HEK293 (cell line): ENCODE results near the gene GNAS.

ENCODE experiments used
- CTCF ChIA-PET: fragments of 350-600 bp; formaldehyde crosslinking; extraction: SDS; loops from one replicate; lab custom pipeline; 2021; ENCODE audit warnings: antibody characterized with exemption; lab: Yijun Ruan, JAX
- POLR2A ChIA-PET: fragments of 300-600 bp; formaldehyde crosslinking; extraction: SDS; loops from one replicate; lab custom pipeline; 2020; ENCODE audit warnings: antibody characterized with exemption, inconsistent platforms; lab: Yijun Ruan, JAX
- H3K27ac ChIP-seq: fragments of 200-500 bp; sonication (Bioruptor generic); 2 replicates; pipeline ENCODE4 v1.5.1; 2014; ENCODE audit warnings: low read depth, low read length, control low read depth, inconsistent platforms; ENCODE audit errors: extremely low read depth
- H3K36me3 ChIP-seq, 2 experiments: fragments of 200-500 bp in 1 of 2; sonication (Bioruptor generic) in 1 of 2; 1 replicate in 1 of 2; 2 replicates in 1 of 2; pipeline ENCODE4 v1.5.1; 2014 to 2017; ENCODE audit warnings: inconsistent platforms in 2 of 2, low read length in 2 of 2; ENCODE audit not compliant: control insufficient read depth in 2 of 2, insufficient read depth in 1 of 2
- H3K4me1 ChIP-seq: fragments of 200-500 bp; sonication (Bioruptor generic); 2 replicates; pipeline ENCODE4 v1.5.1; 2014; ENCODE audit warnings: mild to moderate bottlenecking, low read length, inconsistent platforms; ENCODE audit not compliant: control insufficient read depth, insufficient read depth
- H3K4me3 ChIP-seq: 2 replicates; pipeline ENCODE4 v1.5.1; 2011; ENCODE audit warnings: low read depth, mild to moderate bottlenecking, control low read depth, low read length, moderate library complexity
- H3K9me3 ChIP-seq: fragments of 200-500 bp; sonication (Bioruptor generic); 2 replicates; pipeline ENCODE4 v1.5.1; 2014; ENCODE audit warnings: low read depth, low read length, inconsistent platforms; ENCODE audit not compliant: control insufficient read depth, insufficient read depth
- KLF10 ChIP-seq: fragments of 450-650 bp; IDR thresholded peaks from 2 replicates; pipeline ENCODE4 v1.5.1; 2018; ENCODE audit warnings: missing biosample characterization, mild to moderate bottlenecking, missing genetic modification characterization
- OSR2 ChIP-seq: fragments of 450-650 bp; formaldehyde crosslinking; IDR thresholded peaks from 2 replicates; pipeline ENCODE4 v1.5.1; 2016; ENCODE audit warnings: missing biosample characterization, missing genetic modification characterization
- SALL2 ChIP-seq: fragments of 450-650 bp; formaldehyde crosslinking; IDR thresholded peaks from 2 replicates; pipeline ENCODE4 v1.5.0; 2017; ENCODE audit warnings: missing biosample characterization, mild to moderate bottlenecking, missing genetic modification characterization, borderline replicate concordance
- ZNF184 ChIP-seq: fragments of 450-650 bp; IDR thresholded peaks from 2 replicates; pipeline ENCODE4 v1.5.1; 2018; ENCODE audit warnings: missing biosample characterization, mild to moderate bottlenecking, missing genetic modification characterization
- ZNF274 ChIP-seq, 2 experiments: fragments of 200-500 bp in 1 of 2; fragments of 450-650 bp in 1 of 2; sonication (Bioruptor generic) in 1 of 2; formaldehyde crosslinking in 1 of 2; IDR thresholded peaks; 2 replicates each; pipeline versions ENCODE4 v1.5.1 to v1.6.1; 2014 to 2016; ENCODE audit warnings: borderline replicate concordance in 1 of 2, inconsistent platforms in 1 of 2, low read length in 1 of 2, missing biosample characterization in 1 of 2, missing genetic modification characterization in 1 of 2
- TF ChIP-seq, protein P1 (sequence below): fragments of 450-650 bp; formaldehyde crosslinking; IDR thresholded peaks from 2 replicates; pipeline ENCODE4 v1.5.1; 2016; ENCODE audit warnings: missing biosample characterization, missing genetic modification characterization, borderline replicate concordance
- TF ChIP-seq, protein P2 (sequence below): fragments of 450-650 bp; formaldehyde crosslinking; IDR thresholded peaks from 2 replicates; pipeline ENCODE4 v1.5.1; 2016; ENCODE audit warnings: missing biosample characterization, missing genetic modification characterization

The GNAS gene

DNA sequence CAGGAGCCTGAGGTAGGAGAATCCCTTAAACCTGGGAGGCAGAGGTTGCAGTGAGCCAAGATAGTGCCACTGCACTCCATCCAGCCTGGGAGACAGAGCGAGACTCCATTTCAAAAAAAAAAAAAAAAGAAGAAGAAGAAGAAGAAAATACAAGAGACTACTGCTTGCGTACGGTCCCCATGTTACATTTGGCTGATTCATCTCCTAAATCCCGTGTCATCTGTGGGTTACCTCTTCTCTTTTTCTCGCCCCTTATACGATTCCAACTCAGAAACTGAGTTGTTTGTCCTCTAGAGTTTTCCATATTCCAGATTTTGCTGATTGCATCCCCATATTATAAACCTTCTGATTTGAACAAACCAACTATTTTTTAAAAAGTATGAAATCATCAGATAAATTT lies 66.1 kb downstream of the GNAS start (continued):
- TF ChIP-seq ZNF274 (IDR thresholded peaks at IDR 0.05; ENCODE audit: low read length), result no peak
- TF ChIP-seq ZNF274 (tag by site-specific recombination; IDR thresholded peaks at IDR 0.05; ENCODE audit: borderline replicate concordance), result no peak
- no peak for TF ChIP-seq ZNF184 (tag by site-specific recombination)
- TF ChIP-seq, protein P1, sequence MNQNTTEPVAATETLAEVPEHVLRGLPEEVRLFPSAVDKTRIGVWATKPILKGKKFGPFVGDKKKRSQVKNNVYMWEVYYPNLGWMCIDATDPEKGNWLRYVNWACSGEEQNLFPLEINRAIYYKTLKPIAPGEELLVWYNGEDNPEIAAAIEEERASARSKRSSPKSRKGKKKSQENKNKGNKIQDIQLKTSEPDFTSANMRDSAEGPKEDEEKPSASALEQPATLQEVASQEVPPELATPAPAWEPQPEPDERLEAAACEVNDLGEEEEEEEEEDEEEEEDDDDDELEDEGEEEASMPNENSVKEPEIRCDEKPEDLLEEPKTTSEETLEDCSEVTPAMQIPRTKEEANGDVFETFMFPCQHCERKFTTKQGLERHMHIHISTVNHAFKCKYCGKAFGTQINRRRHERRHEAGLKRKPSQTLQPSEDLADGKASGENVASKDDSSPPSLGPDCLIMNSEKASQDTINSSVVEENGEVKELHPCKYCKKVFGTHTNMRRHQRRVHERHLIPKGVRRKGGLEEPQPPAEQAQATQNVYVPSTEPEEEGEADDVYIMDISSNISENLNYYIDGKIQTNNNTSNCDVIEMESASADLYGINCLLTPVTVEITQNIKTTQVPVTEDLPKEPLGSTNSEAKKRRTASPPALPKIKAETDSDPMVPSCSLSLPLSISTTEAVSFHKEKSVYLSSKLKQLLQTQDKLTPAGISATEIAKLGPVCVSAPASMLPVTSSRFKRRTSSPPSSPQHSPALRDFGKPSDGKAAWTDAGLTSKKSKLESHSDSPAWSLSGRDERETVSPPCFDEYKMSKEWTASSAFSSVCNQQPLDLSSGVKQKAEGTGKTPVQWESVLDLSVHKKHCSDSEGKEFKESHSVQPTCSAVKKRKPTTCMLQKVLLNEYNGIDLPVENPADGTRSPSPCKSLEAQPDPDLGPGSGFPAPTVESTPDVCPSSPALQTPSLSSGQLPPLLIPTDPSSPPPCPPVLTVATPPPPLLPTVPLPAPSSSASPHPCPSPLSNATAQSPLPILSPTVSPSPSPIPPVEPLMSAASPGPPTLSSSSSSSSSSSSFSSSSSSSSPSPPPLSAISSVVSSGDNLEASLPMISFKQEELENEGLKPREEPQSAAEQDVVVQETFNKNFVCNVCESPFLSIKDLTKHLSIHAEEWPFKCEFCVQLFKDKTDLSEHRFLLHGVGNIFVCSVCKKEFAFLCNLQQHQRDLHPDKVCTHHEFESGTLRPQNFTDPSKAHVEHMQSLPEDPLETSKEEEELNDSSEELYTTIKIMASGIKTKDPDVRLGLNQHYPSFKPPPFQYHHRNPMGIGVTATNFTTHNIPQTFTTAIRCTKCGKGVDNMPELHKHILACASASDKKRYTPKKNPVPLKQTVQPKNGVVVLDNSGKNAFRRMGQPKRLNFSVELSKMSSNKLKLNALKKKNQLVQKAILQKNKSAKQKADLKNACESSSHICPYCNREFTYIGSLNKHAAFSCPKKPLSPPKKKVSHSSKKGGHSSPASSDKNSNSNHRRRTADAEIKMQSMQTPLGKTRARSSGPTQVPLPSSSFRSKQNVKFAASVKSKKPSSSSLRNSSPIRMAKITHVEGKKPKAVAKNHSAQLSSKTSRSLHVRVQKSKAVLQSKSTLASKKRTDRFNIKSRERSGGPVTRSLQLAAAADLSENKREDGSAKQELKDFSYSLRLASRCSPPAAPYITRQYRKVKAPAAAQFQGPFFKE (tag by site-specific recombination), result no peak
- TF ChIP-seq SALL2 (tag by site-specific recombination), result no peak

DNA sequence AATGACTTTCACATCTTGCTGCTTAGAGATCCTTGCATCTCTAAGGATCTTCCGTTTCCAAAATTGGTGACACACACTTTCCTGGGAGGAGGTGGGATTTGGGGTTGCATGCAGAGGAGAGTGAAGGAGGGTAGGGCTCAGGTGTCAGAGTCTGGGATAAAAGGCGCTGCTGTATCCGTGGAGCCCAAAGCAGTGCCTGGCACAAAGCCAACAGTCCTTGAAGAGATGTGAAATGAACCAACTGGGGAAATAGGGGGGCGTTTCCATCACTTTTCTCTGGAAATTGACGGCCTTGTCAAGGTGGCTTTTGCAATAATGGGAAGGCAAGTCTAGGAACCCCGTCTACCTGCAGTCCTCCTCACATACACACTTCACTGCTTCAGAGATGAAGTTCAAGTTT lies 69.0 kb downstream of the GNAS start:
- no peaks in the 10 kb centered on the region for H3K36me3 ChIP-seq
- CTCF ChIA-PET, result no interaction called here

DNA sequence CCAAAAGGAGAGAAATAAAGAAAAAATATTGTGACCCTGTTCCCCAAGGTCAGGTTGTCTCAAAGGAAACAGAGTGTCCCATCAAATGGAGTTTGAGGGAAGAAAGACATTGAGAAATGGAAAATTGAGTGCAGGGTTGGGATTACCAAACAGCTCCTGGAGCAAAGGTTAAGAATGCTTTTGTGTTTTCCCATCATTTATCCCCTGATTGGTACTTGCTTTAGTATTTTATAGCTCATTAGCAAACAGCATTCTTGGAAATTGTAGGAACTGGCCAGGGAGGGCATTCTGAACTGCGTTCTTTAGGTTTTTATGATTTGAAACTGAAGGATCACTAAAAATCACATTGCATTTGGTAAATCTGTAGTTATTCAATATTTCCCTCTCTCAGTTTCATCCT lies 69.5 kb downstream of the GNAS start:
- Histone ChIP-seq H3K27ac (no peak overlapping the region), H3K36me3 (no peaks in the 10 kb centered on the region), H3K4me3 (no peak overlapping the region), H3K9me3 (no peaks in the 10 kb centered on the region), H3K4me1 (no peaks in the 10 kb centered on the region)
- ChIA-PET CTCF (no interaction called here), POLR2A (no interaction called here)
- TF ChIP-seq, protein P2, sequence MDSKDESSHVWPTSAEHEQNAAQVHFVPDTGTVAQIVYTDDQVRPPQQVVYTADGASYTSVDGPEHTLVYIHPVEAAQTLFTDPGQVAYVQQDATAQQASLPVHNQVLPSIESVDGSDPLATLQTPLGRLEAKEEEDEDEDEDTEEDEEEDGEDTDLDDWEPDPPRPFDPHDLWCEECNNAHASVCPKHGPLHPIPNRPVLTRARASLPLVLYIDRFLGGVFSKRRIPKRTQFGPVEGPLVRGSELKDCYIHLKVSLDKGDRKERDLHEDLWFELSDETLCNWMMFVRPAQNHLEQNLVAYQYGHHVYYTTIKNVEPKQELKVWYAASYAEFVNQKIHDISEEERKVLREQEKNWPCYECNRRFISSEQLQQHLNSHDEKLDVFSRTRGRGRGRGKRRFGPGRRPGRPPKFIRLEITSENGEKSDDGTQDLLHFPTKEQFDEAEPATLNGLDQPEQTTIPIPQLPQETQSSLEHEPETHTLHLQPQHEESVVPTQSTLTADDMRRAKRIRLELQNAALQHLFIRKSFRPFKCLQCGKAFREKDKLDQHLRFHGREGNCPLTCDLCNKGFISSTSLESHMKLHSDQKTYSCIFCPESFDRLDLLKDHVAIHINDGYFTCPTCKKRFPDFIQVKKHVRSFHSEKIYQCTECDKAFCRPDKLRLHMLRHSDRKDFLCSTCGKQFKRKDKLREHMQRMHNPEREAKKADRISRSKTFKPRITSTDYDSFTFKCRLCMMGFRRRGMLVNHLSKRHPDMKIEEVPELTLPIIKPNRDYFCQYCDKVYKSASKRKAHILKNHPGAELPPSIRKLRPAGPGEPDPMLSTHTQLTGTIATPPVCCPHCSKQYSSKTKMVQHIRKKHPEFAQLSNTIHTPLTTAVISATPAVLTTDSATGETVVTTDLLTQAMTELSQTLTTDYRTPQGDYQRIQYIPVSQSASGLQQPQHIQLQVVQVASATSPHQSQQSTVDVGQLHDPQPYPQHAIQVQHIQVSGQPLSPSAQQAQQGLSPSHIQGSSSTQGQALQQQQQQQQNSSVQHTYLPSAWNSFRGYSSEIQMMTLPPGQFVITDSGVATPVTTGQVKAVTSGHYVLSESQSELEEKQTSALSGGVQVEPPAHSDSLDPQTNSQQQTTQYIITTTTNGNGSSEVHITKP, result 0 out of 2 replicates have a peak, but pooled peaks have one; percentile 2
- TF ChIP-seq OSR2 (tag by site-specific recombination), result no peak

More for the DNA sequence above, 69.0 kb downstream of the GNAS start:
- TF ChIP-seq KLF10 (tag by site-specific recombination), result no peak
- TF ChIP-seq, protein P2, result peak; percentile 46; the same call in 1 of the 2 replicates
- TF ChIP-seq, all 188 proteins: peak for 1
- no peaks in the 10 kb centered on the region for H3K9me3 ChIP-seq
- no peak overlapping the region for H3K4me3 ChIP-seq
- no peaks in the 10 kb centered on the region for H3K4me1 ChIP-seq
- POLR2A ChIA-PET, result no interaction called here
- no peak overlapping the region for H3K27ac ChIP-seq
